Skeletal muscle satellite cell (primary cell): ENCODE measurements around the gene CMSS1.

ENCODE experiments used
- H3K27me3 ChIP-seq: 2 replicates; pipeline ENCODE4 v1.7.0; 2013; ENCODE audit warnings: low read length; ENCODE audit not compliant: control insufficient read depth, insufficient read depth
- H3K36me3 ChIP-seq: 2 replicates; pipeline ENCODE4 v1.7.0; 2013; ENCODE audit warnings: mild to moderate bottlenecking, control low read depth, low read length; ENCODE audit not compliant: insufficient read depth
- H3K4me1 ChIP-seq: 2 replicates; pipeline ENCODE4 v1.7.0; 2013; ENCODE audit warnings: low read length; ENCODE audit not compliant: control insufficient read depth, insufficient read depth
- H3K4me2 ChIP-seq: 2 replicates; pipeline ENCODE4 v1.7.0; 2013; ENCODE audit warnings: mild to moderate bottlenecking, low read length
- H3K4me3 ChIP-seq: 2 replicates; pipeline ENCODE4 v1.7.0; 2013; ENCODE audit warnings: low read length
- H3K9ac ChIP-seq: 2 replicates; pipeline ENCODE4 v1.7.0; 2013; ENCODE audit warnings: mild to moderate bottlenecking, low read depth, low read length, moderate library complexity
- H3K9me3 ChIP-seq: replicated peaks from 2 replicates; pipeline ENCODE4 v1.7.0; 2013; ENCODE audit warnings: mild to moderate bottlenecking, control low read depth, low read length

The CMSS1 gene

GRCh38 chr3:100155128-100155527 lies 337.5 kb downstream of the CMSS1 start:
- H3K36me3 ChIP-seq = no peaks in the 10 kb centered on the region
- no peaks in the 10 kb centered on the region for H3K27me3 ChIP-seq
- no peak overlapping the region for H3K4me2 ChIP-seq
- H3K4me3 ChIP-seq = no peak overlapping the region
- peaks cover 21% of the 10 kb centered on the region for H3K4me1 ChIP-seq
- no peak overlapping the region for H3K9ac ChIP-seq
- peaks cover 5% of the 10 kb centered on the region for H3K9me3 ChIP-seq

- Histone ChIP-seq H3K36me3 (no peaks in the 10 kb centered on the region), H3K4me1 (peaks cover 26% of the 10 kb centered on the region), H3K27me3 (no peaks in the 10 kb centered on the region), H3K9me3 (peaks cover 5% of the 10 kb centered on the region), H3K4me2 (no peak overlapping the region), H3K9ac (no peak overlapping the region), H3K4me3 (no peak overlapping the region)
Measured at GRCh38 chr3:100155590-100155989, 337.9 kb downstream of the CMSS1 start.

- Histone ChIP-seq H3K4me1 (peaks cover 35% of the 10 kb centered on the region), H3K4me3 (no peak overlapping the region), H3K9me3 (peaks cover 5% of the 10 kb centered on the region), H3K9ac (no peak overlapping the region), H3K27me3 (no peaks in the 10 kb centered on the region), H3K4me2 (no peak overlapping the region), H3K36me3 (no peaks in the 10 kb centered on the region)
Measured at GRCh38 chr3:100157685-100158084, 340.0 kb downstream of the CMSS1 start.

- H3K27me3 ChIP-seq = no peaks in the 10 kb centered on the region
- H3K9me3 ChIP-seq = peaks cover 5% of the 10 kb centered on the region
- H3K4me1 ChIP-seq = peaks cover 35% of the 10 kb centered on the region
- peak overlapping the region; percentile 51 for H3K9ac ChIP-seq
- H3K4me2 ChIP-seq = peak overlapping the region; percentile 65
- no peaks in the 10 kb centered on the region for H3K36me3 ChIP-seq
- no peak overlapping the region for H3K4me3 ChIP-seq
Measured at GRCh38 chr3:100158918-100159330, 341.3 kb downstream of the CMSS1 start.

GRCh38 chr3:100159331-100160153 lies 341.9 kb downstream of the CMSS1 start:
- H3K4me3 ChIP-seq = peak overlapping the region; percentile 27
- H3K9ac ChIP-seq = peak overlapping the region; percentile 51

GRCh38 chr3:100160521-100160920 lies 342.9 kb downstream of the CMSS1 start:
- H3K9me3 ChIP-seq = peaks cover 5% of the 10 kb centered on the region
- H3K4me3 ChIP-seq = no peak overlapping the region
- H3K36me3 ChIP-seq = no peaks in the 10 kb centered on the region
- peak overlapping the region; percentile 2 for H3K9ac ChIP-seq
- H3K27me3 ChIP-seq = no peaks in the 10 kb centered on the region
- H3K4me2 ChIP-seq = peak overlapping the region; percentile 65
- H3K4me1 ChIP-seq = peaks cover 35% of the 10 kb centered on the region

More at GRCh38 chr3:100159331-100160153, 341.9 kb downstream of the CMSS1 start:
- Histone ChIP-seq H3K9me3 (peaks cover 5% of the 10 kb centered on the region), H3K27me3 (no peaks in the 10 kb centered on the region), H3K36me3 (no peaks in the 10 kb centered on the region), H3K4me2 (peak overlapping the region; percentile 65), H3K4me1 (peaks cover 35% of the 10 kb centered on the region)

- H3K27me3 ChIP-seq = no peaks in the 10 kb centered on the region
- no peak overlapping the region for H3K4me3 ChIP-seq
- peaks cover 27% of the 10 kb centered on the region for H3K4me1 ChIP-seq
- no peak overlapping the region for H3K4me2 ChIP-seq
- no peak overlapping the region for H3K9ac ChIP-seq
- no peaks in the 10 kb centered on the region for H3K9me3 ChIP-seq
- no peaks in the 10 kb centered on the region for H3K36me3 ChIP-seq
Measured at GRCh38 chr3:100163787-100164186, 346.1 kb downstream of the CMSS1 start.

- Histone ChIP-seq H3K4me3 (no peak overlapping the region), H3K9me3 (no peaks in the 10 kb centered on the region), H3K4me2 (no peak overlapping the region), H3K9ac (no peak overlapping the region), H3K27me3 (no peaks in the 10 kb centered on the region), H3K36me3 (no peaks in the 10 kb centered on the region), H3K4me1 (peaks cover 17% of the 10 kb centered on the region)
Measured at GRCh38 chr3:100164743-100165142, 347.1 kb downstream of the CMSS1 start.

GRCh38 chr3:100165926-100166550 lies 348.4 kb downstream of the CMSS1 start:
- Histone ChIP-seq H3K9me3 (no peaks in the 10 kb centered on the region), H3K4me1 (peaks cover 4% of the 10 kb centered on the region), H3K4me2 (no peak overlapping the region), H3K27me3 (no peaks in the 10 kb centered on the region), H3K36me3 (no peaks in the 10 kb centered on the region), H3K9ac (no peak overlapping the region), H3K4me3 (no peak overlapping the region)

GRCh38 chr3:100169201-100169920 lies 351.7 kb downstream of the CMSS1 start:
- Histone ChIP-seq H3K9ac (no peak overlapping the region), H3K36me3 (no peaks in the 10 kb centered on the region), H3K4me2 (no peak overlapping the region), H3K27me3 (no peaks in the 10 kb centered on the region), H3K9me3 (no peaks in the 10 kb centered on the region), H3K4me1 (no peaks in the 10 kb centered on the region), H3K4me3 (no peak overlapping the region)

GRCh38 chr3:100170486-100170885 lies 352.8 kb downstream of the CMSS1 start:
- Histone ChIP-seq H3K4me3 (no peak overlapping the region), H3K36me3 (no peaks in the 10 kb centered on the region), H3K27me3 (no peaks in the 10 kb centered on the region), H3K9ac (no peak overlapping the region), H3K9me3 (no peaks in the 10 kb centered on the region), H3K4me1 (no peaks in the 10 kb centered on the region), H3K4me2 (no peak overlapping the region)
